HG03565 (cell line): ENCODE measurements around the gene RFX3.
"Not testable (repeated sequence)": the region's sequence is repeated elsewhere in the genome, so short reads cannot be mapped to it uniquely, and the experiment has no call there.

ENCODE experiments used
- ATAC-seq: cut with Tn5 transposase; IDR thresholded peaks from one replicate; pipeline ENCODE4 v1.9.1; 2021; ENCODE audit warnings: mild to moderate bottlenecking, moderate library complexity; ENCODE audit not compliant: unreplicated experiment

The RFX3 gene

GRCh38 chr9:3361116-3361515, 164.7 kb downstream of the RFX3 start:
- no peak for ATAC-seq

DNA sequence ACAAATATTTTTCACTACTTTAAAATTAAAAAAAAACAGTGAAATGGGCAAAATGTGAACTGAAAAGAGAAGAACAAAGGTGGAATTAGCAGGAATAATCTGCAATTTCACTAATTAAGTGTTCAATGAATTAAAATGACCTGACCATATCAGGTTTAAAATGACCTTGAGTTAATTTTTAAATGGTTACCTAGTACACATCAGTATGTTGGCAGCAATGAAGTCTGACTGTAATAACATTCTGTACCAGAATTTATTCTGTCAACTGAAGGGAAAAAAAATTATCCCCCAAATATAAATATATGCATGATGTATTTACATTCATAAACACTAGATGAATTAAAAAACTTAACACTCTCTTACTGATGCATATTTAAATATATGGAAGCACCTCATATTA, 165.6 kb downstream of the RFX3 start:
- ATAC-seq = no peak

DNA sequence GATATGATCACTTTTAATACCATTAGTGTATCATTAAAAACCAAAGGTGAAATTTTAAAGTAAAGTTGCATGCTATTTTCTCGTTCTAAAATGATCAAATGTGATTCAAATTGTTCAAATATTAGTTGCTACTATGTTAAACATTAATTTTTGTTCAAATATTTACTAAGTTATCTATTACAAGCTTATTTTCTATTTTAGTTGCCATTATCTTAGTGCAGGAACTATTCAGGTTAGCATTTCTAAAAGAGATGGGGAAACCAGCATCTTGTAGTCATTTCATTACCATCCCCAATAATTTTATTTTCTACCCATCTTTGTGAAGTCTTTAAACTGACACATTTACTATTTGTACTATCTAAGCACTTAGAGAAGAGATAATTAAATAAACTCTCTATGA, 166.0 kb downstream of the RFX3 start:
- no peak for ATAC-seq

- ATAC-seq = no peak
Measured at GRCh38 chr9:3359048-3359692, 166.6 kb downstream of the RFX3 start.

GRCh38 chr9:3348169-3348568, 177.6 kb downstream of the RFX3 start:
- no peak for ATAC-seq

GRCh38 chr9:3346549-3346948, 179.3 kb downstream of the RFX3 start:
- ATAC-seq = no peak

DNA sequence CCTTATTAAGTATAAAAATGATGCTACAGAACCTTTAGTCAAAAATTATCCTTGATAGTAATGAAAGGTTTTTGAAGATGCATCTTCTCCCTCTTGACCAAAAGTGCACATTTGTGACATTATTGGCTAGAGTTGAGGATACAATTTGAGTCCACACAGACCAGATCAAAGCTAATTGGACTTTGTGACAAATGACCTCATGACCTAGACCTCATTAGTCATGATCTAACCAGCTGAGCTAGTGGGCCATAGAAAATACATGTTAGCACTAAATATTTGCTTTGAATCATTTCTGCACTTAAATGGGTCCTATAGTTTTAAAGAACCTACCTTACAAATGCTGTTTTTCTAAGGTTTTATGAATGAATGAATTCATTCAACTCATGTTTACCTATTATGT, 182.1 kb downstream of the RFX3 start:
- ATAC-seq = no peak

DNA sequence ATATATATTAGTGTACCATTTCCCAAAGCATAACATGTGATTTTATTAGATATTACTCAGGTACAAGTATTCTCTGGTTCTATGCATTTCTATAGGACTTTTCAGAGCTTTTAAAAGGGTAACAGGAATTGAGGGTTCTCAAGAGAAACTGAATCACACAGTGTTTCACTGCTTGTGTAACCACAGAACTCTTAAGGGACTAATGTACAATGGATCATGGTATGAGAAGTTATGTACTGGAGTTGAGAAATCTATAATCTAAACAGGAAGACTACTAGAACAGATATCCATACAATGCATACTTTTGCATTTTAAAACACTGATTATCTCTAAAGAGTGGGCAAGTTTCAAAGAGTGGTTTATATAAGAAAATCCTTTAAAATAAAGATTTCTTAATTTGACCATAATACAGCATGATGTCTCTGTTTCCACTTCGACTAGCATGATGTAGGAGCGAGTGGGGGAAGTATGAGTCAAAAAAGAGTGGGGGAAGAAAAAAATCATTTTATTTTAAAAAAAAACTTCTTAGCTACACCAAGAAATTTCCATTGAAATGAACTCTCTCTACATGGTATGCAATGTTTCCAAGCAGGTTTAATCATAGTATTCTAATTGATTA, 183.5 kb downstream of the RFX3 start:
- no peak for ATAC-seq

DNA sequence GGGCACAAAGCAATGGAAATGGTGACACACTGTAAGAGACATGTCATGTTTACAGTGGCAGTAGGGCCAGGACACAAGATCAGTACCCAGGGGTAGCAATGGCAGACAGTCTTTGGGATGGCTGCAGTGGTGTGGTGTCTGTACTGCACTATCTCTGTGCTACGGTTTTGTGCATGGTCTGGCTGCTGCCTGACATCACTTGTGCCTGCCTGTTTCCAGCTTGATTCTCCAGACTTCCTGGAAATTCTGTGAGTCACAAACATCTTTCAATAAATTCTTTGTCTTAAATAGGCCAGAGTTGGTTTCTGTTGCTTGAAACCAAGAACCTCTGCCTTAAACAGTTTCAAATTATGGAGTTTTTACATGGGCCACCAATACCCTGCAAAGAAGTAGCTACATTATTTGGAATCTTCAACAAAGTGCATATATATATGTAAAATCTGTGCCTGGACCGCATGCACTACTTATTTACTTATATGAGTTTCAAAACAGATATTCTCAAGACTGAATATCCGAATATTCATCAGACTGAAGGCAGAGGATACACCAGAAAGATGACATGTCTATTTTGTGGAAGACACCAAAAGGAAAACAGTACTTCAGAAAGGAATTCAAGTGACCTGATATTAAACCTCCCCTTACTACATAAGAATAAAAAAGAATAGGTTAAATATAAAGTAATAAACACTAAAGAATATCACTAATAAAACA, 188.1 kb downstream of the RFX3 start:
- no peak for ATAC-seq

DNA sequence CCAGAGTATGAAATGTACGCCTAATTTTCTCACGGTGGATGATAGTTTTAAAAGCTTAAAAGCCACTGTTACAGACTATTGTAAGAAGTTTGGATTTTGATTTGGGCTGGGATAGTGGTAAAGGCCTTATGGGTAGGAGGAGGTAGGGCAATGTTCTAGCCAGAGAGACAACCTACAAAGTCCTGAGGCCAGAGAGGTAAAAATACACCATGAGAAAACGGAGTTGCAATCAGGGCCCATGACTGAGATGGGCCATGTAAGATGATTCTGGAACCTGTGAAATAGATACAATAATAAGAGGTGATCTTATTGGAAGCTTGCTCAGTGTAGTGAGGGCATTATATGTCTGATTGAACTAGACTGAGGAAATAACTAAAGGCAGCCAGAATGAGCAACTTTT, 188.8 kb downstream of the RFX3 start:
- ATAC-seq = no peak

GRCh38 chr9:3332802-3333201, 193.0 kb downstream of the RFX3 start:
- no peak for ATAC-seq

- ATAC-seq = no peak
Measured at GRCh38 chr9:3331801-3332200, 194.0 kb downstream of the RFX3 start.

DNA sequence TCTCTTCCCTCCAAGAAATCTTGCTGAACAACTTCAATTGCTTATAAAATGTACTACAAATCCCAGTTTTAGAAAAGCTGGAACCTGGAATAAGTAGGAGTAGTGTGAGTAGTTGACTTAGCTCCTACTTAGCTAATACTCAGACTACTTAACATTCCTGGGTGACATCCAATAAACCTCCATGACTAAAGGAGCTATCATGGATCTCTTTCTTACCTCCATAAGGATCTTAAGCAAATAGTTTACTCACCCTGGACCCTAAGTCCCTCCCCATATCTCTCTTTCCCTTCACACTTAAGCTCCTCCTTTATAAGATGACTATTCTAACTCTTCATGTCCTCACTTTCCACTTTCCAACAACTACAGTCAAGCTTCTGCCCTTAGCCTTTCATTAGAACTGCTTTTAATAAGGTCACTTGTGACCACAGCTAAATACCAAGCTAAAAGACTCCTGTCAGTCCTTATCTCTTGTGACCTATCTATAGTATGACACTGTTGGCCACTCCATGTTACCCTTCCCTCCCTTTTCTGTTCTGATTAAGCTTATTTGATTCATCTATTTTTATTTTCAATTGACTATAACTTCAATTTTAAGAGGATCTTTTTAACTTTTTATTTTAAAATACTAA, 194.9 kb downstream of the RFX3 start:
- no peak for ATAC-seq

GRCh38 chr9:3329361-3329760, 196.4 kb downstream of the RFX3 start:
- ATAC-seq = no peak

GRCh38 chr9:3323714-3324113, 202.1 kb downstream of the RFX3 start:
- no peak for ATAC-seq

DNA sequence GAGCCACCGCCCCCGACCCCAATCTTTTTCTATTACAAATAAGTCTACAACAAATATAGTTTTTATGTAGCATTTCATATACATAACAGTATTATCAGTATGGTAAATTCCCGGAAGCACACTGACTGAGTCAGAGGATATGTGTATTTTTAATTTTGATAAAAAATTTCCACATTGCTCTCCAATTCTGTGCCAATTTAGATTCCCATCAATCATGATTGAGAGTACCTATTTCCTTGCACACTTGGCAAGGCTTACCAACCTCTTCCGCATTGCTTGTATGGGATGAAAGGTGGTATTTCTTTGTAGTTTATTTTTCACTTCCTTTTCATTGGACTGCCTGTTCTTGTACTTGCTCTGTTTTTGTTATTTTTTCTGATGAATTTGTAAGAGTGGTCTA, 204.6 kb downstream of the RFX3 start:
- ATAC-seq = no peak

DNA sequence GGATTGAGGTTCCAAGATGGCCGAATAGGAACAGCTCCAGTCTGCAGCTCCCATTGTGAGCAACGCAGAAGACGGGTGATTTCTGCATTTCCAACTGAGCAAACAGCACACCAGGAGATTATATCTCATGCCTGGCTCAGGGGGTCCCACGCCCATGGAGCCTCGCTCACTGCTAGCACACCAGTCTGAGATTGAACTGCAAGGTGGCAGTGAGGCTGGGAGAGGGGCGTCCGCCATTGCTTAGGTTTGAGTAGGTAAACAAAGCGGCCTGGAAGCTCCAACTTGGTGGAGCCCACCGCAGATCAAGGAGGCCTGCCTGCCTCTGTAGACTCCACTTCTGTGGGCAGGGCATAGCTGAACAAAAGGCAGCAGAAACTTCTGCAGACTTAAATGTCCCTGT, 213.2 kb downstream of the RFX3 start:
- ATAC-seq = not testable (repeated sequence)

DNA sequence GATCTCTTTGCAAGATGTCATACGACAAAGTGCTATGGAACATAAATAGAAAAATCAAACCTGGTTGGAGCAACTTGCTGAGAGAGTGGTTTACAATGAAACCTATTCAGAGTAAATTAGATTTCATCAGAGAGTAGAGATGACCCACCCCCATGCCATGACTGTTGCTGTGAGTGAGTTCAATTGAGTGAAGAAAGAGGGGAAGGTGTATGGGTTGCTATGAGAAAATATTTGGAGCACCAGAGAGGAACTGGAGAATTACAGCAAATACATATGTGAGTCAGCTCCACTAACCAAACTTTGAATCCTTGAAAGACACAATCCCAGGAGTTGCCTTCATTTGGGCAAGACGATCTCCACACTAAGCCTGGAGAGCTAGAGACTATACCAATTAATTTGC, 217.2 kb downstream of the RFX3 start:
- no peak for ATAC-seq

DNA sequence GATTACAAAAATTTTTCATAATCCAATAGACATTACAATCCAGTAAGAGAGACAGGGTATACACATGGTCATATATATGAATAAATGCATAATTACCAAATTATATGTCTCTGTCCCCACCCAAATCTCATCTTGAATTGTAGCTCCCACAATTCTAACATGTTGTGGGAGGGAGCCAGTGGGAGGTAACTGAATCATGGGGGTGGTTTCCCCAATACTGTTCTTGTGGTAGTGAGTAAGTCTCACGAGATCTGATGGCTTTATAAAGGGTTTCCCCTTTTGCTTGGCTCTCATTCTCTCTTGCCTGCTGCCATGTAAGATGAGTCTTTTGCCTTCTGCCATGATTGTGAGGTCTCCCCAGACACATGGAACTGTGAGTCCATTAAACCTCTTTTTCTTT, 221.4 kb downstream of the RFX3 start:
- not testable (repeated sequence) for ATAC-seq

GRCh38 chr9:3299872-3300271, 225.9 kb downstream of the RFX3 start:
- peak; percentile 97 for ATAC-seq

GRCh38 chr9:3296536-3296935, 229.3 kb downstream of the RFX3 start:
- no peak for ATAC-seq

DNA sequence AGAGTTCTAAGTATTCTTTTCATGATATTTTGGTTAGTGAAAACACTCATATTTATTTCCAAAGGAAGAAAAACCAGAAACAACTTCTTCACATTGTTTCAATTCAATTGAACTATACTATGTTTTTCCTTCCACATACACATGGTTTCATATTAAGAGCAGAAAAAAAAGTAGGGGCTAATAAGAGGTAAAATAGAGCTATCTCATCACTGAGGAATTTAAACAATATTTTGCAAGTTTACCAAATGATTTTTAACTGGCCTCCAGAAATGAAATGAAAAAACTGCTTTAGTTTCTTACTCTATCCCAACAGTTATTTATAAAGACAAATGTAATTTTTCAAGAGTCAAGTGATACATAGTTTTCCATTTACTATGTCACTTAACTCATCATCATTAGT, 233.5 kb downstream of the RFX3 start:
- no peak for ATAC-seq
